GM12891 (cell line): Measurements from ENCODE around the gene NEK8.

Experiments
- POLR2AphosphoS5 ChIP-seq: IDR thresholded peaks from 2 replicates; pipeline ENCODE4 v1.6.1; 2011; ENCODE audit warnings: low read depth, low read length, control low read depth
- TAF1 ChIP-seq: IDR thresholded peaks from 2 replicates; pipeline ENCODE4 v1.6.1; 2011; ENCODE audit warnings: low read depth, low read length, control low read depth

GRCh38 chr17:28740406-28741357 lies 12.1 kb downstream of the NEK8 start:
- TF ChIP-seq POLR2AphosphoS5 (no peak), TAF1 (no peak)
